H54 (cell line): Measurements from ENCODE around the gene RHEBL1.

Experiments used
- DNase-seq: peaks from one replicate; pipeline ENCODE4 v3.0.0; 2011; ENCODE audit warnings: low spot score, mixed read lengths; ENCODE audit not compliant: insufficient read length
- FAIRE-seq: peaks from 3 replicates; lab custom pipeline; 2011; peaks lifted over from hg19 to GRCh38; lab: Jason Lieb, UNC
- POLR2A ChIP-seq: IDR thresholded peaks from 2 replicates; pipeline ENCODE4 v1.6.1; 2011; ENCODE audit warnings: low read depth, mild to moderate bottlenecking, low read length

Gene RHEBL1

DNA sequence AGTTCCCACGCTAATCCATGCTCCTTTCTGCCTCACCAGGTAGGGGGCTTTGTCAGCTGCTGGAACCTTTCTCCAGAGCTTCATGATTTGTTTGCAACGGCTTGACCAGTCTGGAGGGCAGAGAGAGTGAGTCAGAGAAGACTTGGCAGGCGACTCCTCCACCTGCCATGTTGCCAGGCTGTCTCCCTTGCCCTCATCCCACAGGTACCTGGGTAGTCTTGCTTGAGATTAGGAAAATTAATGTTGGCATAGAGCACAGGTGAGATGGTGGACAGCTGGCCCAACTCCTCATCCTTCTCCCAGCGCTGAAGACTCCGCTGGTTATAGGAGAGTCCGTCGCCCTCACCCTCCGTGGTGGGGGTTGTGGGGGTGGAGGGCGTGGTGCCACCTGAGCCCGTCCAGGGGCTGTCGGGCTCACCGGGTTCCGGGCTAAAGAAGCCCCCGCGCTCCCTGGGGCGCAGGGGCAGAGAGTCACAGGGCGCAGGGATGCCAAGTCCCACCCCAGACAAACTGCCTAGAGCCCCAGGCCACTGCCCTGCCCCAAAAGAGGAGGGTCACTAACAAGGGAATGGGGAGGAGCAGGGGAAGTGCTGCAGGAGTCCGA is 27.8 kb downstream of the RHEBL1 start:
- FAIRE-seq: no peak
- TF ChIP-seq POLR2A: no peak
- no peak for DNase-seq

GRCh38 chr12:49041036-49041880 is 28.5 kb downstream of the RHEBL1 start:
- no peak for FAIRE-seq
- no peak for DNase-seq
- TF ChIP-seq POLR2A: no peak

DNA sequence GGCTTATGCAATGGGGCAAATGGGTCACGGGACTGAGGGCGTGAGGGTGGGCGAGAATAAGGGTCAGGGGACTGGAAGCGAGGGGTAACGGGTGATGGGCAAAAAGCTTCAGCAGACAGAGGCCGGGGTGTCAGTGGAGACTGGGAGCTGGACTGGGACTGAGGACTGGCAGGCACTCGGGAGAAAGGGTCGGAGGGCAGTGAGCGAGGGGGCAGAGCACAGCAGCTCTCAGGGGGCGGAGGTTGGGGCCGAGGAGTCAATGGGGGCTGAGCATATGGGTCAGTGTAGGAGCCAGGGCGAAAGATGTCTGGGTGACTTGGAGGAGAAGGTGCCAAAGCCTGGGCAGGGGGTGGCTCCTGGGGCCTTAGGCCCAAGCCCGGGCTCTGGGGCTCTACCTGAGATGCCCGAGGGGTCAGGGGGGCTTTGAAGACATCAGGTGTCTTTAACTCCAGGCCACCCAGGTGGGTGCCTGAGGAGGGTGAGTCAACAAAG is 29.4 kb downstream of the RHEBL1 start:
- DNase-seq (no peak), FAIRE-seq (no peak)
- TF ChIP-seq POLR2A: no peak

DNA sequence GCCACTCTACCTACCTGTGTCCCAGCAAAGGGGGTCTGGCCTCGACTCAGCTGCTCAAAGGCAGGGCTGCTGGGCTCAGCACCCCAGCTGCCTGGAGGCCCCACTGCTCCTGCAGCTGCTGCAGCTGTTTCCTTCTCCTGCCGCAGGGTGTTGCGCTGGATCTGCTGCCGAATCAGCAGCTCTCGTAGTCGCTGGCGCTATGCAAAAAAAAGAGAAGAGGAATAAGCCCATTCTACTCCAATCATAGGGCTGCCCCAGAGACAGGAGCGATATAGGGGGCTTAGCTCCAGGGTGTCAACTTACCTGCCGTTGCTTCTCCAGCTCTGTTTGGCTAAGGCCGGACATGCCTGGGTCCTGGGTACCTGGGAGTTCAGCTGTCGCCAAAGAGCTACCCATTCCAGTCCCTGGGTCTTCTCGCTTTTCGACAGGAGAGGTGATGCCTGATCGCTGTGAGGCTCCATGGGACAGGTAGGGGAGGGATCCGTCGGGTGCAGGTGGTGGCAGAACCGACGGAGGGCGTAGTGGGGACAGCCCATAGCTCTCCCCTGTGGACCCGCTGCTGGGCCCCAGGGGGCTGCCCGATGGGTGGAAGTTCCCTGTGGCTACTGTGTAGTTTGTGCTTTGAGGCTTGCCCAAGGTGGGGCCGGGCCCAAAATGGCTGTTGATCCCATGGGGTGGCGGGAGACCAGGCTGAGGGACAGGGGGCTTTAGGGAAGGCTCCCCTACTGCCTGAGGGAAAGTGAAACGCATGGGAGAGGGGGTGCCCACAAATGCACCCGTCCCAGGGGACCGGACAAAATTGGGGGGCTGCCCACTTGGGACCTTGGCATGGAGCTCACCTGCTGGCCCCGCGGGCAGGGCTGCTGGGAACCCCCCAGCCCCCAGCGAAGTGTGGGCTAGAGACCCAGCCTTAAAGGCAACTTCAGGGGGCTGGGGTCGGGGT is 30.1 kb downstream of the RHEBL1 start:
- no peak for DNase-seq
- no peak for FAIRE-seq
- no peak for TF ChIP-seq POLR2A

DNA sequence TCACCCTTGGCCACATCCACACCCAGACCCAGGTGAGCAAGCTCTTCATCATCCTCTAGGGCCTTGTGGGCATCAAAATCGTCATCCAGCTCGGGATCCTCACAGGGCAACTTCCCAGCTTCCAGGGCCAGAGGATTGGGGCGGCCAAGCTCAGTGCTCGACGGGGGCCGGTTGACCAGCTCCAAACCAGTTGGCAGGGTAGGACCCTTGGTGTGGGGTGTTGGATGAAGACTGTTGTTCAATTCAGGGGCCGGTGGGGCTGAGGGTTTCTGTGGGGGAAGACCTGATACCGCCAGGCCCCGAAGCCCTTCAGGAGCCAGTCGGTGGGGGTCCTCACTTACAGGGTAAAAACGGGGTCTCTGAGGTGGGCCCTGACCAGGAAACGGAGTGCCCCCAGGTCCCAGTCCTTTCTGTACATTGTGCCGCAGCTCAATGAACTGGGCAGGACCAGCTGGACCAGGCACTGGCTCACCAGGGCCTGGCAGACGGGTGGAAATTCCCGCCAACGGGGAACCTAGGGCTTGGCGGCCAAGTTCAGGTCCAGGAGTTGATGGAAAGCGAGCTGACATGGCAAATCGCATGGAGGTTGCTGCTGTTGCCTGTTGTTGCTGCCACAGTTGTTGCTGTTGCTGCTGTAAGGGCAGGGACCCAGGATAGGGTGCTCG is 31.4 kb downstream of the RHEBL1 start:
- TF ChIP-seq POLR2A: no peak
- no peak for FAIRE-seq
- no peak for DNase-seq

DNA sequence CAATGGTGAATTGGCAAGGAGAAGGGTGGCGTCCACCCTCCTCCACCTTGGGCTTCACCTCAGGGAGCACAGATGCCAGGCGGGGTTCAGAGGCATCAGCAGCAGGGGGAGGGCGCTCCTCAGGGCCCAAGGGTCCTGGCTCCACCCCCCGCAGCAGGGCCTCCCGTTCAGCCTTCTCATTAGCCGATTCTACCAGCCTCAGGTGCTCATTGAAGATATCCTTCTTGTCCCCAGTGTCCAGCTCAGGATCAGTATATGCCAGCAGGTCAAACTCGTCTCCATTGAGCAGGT is 31.9 kb downstream of the RHEBL1 start:
- FAIRE-seq: no peak

DNA sequence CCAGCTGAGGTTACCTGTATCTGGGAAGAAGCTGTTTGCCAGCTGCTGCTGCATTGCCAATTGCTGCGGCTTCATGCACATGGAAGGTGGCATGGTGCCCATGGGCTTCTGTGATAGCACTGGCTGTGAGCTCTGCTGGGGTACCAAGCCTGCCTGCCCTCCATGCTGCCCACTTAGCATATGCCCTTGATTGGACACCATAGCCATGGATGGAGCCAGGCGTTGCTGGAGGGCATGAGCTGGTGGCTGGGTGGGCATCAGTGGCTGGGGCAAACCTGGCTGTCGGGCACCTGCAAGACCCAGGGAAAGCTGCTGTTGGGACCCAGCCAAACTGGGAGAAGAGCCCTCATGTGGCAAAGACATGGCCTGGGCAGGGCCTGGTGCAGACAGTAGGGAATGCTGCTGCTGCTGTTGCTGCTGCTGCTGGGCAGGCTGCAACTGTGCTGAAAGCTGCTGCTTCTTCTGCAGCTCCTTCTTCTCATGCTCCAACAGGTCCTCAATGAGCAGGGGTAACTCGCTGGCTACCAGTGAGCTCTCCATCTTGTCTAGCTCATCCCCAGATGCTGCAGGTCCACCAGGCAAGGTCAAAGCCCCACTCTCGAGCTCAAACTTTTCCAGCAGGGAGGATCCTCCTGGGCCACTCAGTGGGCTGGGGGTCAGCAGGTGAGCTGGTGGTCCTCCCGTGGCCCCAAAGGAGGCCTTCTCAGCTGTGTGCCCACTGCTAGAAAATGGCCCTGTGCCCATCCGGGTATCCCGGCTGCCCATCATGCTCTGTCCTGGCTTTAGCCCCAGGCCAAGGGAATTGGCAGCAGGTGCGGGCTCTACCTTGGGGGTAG is 32.5 kb downstream of the RHEBL1 start:
- no peak for DNase-seq
- FAIRE-seq: no peak
- TF ChIP-seq POLR2A: no peak

More for the DNA sequence above, 31.9 kb downstream of the RHEBL1 start:
- TF ChIP-seq POLR2A: no peak
- DNase-seq: no peak

DNA sequence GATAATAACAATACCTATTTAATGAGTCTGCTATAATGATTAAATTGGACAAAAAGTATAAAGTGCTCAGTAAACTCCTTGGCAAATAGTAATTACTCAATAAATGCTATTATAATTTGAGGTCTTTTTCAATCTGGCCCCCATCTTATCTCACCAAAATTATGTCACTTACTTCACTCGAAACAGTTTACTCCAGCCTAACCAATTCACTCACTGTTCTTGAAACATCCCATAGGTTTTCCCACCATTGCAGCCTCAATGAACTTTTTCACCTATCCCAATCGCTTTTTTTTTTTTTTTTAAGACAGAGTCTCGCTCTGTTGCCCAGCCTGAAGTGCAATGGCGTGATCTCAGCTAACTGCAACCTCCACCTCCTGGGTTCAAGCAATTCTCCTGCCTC is 33.8 kb downstream of the RHEBL1 start:
- DNase-seq (no peak), FAIRE-seq (no peak)
- TF ChIP-seq POLR2A: no peak

DNA sequence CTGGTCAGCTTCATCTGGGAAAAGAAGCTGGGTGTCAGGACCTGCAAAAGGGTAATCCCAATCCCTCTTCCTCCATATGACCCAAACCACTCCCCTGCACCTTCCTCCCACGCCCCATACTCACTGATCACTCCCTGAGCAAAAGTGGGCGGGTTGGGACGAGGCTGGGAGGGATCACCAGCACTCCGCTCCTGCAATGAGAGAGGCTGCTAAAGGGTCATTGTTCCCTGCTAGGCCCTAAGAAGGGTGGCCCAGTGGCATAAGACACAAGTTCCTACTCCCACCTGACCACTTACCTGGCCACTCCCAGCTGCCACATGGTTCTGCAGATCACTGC is 35.5 kb downstream of the RHEBL1 start:
- no peak for TF ChIP-seq POLR2A
- no peak for DNase-seq
- no peak for FAIRE-seq

DNA sequence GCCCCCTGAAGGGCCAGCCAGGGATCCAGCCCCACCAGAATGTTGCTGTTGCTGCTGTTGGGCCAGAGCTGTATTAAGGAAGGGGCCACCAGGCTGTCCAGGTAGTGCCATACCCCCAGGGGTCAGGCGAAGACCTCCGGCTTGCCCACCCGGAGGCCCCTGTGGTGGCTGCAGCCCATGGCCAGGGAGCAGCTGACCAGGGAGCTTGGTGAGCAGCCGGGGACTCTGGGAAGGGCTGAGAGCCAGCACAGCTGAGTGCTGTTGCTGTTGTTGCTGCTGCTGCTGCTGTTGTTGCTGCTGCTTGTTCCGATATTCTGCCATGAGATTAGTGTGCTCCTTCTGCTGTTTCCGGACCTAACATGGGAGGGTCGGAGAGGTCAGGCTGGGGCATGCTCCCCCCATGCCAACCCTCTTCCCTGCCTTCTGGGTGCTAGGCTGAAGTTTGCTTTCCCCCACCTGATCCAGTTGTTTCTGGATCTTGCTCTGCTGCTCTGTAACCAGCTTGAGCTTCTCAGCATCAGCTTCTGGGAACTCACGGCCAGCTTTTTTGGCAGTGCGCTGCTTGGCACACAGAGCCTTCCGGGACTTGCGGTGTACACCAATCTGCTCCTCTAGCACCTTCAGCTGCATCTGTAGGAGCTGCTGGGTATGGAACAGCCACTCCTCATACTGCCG is 36.0 kb downstream of the RHEBL1 start:
- no peak for FAIRE-seq
- DNase-seq: no peak
- no peak for TF ChIP-seq POLR2A

DNA sequence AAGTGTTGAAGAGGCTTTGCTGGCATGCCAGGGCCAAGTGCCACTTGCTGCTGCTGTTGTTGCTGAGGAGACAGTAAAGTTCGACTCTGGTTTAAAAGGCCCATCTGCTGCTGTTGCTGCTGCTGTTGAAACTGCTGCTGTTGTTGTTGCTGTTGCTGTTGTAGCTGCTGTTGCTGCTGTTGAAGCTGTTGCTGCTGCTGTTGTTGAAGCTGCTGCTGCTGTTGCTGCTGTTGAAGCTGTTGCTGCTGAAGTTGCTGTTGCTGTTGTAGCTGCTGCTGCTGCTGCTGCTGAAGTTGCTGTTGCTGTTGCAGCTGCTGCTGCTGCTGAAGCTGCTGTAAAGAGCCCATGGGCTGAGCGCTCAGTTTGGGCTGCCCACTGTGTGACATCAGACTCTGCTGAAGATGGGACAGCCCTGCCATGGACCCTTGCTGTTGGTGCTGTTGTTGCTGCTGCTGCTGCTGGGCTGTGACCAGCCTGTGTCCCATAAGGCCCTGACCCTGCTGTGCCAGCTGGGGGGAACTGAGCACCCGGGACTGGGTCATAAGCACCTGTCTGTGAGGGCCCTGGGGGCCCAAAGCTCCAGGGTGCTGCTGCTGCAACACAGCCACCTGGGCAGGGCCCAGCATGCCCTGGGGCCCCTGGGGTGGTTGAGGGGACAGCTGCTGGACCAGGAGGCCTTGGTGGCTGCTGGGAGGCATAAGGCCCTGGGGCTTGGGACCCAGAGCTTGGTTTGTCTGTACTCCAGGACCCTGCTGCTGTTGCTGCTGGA is 36.9 kb downstream of the RHEBL1 start:
- no peak for TF ChIP-seq POLR2A
- FAIRE-seq: no peak
- no peak for DNase-seq
